ENCODE results near the gene DAO.

The DAO gene

DNA sequence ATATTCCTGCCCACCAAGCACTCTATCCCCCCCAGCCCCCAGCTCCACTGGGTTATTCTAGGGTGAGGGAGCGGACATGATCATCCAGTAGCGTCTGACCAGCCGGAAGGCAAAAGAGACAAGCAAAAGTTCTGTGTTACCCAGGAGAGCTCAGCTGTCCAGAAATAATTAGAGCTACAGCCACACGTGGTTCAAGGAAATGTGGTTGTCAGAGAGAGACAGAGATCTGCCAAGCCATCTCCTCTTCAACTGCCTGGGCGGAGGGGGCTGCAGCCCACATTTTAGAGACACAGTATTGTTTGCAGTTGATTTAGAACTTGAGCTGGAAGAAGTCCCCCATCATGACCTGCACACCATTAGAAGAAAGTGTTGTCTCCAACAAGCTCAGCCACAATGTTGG lies 30.4 kb downstream of the DAO start:
- no peaks in the 10 kb centered on the region for H3K27me3 ChIP-seq
- H3K4me1 ChIP-seq (ENCODE audit: control insufficient read depth in 1 of 2, insufficient read depth in 1 of 2, low read depth in 1 of 2, low read length in 1 of 2), result peaks cover 0 to 10% of the 10 kb centered on the region in 2 experiments
- H3K4me3 ChIP-seq (ENCODE audit: low read depth in 1 of 2, low read length in 1 of 2), result no peak overlapping the region
- TF ChIP-seq, protein P1, sequence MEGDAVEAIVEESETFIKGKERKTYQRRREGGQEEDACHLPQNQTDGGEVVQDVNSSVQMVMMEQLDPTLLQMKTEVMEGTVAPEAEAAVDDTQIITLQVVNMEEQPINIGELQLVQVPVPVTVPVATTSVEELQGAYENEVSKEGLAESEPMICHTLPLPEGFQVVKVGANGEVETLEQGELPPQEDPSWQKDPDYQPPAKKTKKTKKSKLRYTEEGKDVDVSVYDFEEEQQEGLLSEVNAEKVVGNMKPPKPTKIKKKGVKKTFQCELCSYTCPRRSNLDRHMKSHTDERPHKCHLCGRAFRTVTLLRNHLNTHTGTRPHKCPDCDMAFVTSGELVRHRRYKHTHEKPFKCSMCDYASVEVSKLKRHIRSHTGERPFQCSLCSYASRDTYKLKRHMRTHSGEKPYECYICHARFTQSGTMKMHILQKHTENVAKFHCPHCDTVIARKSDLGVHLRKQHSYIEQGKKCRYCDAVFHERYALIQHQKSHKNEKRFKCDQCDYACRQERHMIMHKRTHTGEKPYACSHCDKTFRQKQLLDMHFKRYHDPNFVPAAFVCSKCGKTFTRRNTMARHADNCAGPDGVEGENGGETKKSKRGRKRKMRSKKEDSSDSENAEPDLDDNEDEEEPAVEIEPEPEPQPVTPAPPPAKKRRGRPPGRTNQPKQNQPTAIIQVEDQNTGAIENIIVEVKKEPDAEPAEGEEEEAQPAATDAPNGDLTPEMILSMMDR (IDR thresholded peaks at IDR 0.05), result no peak
- H3K27ac ChIP-seq, result no peak overlapping the region
- no peaks in the 10 kb centered on the region for H3K9me3 ChIP-seq
- H3K36me3 ChIP-seq, result no peaks in the 10 kb centered on the region

DNA sequence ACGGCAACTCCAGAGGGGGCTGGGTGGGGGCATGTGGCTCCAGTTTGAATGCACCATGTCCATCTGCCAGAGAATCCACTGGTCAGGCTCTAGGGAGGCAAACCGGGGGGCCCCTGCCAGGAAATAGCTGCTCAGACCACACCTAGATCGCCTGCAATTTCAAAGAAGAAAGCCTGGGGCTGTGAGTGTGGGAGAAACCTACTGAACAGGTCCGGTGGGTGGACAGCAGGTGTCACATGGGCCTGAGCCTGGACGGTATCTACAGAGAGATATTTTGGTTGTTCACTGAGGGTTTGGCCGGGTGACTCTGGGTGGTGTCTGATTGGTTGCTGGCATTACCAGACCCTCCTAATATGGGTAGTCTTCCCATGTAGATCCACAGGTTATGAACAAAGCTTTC lies 32.0 kb downstream of the DAO start:
- TF ChIP-seq, protein P1 (IDR thresholded peaks at IDR 0.05), result no peak
- Histone ChIP-seq H3K9me3 (no peaks in the 10 kb centered on the region), H3K4me1 (ENCODE audit: control insufficient read depth in 1 of 2, insufficient read depth in 1 of 2, low read depth in 1 of 2, low read length in 1 of 2) (no peaks in the 10 kb centered on the region), H3K27ac (no peak overlapping the region), H3K27me3 (no peaks in the 10 kb centered on the region), H3K4me3 (ENCODE audit: low read depth in 1 of 2, low read length in 1 of 2) (no peak overlapping the region), H3K36me3 (no peaks in the 10 kb centered on the region)

DNA sequence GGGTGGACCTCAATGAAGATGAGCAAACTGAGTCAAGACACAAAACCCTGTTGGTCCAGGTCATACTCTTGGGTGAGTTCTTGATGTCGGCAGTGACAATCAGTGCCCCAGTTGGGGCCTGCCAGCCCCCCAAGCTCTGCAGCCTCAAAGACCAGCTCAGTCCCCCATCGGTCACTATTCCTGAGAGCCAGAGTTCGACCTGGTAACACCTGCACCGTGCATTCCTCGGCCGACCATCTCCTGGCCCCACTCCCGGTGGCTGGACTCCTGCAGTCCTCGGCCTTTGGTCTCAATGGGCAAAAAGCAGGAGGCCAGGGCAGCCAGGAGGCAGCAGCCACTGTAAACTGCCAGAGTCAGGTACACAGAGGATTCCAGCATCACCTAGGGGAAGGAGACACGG lies 32.5 kb downstream of the DAO start:
- TF ChIP-seq, protein P1 (IDR thresholded peaks at IDR 0.05), result no peak

DNA sequence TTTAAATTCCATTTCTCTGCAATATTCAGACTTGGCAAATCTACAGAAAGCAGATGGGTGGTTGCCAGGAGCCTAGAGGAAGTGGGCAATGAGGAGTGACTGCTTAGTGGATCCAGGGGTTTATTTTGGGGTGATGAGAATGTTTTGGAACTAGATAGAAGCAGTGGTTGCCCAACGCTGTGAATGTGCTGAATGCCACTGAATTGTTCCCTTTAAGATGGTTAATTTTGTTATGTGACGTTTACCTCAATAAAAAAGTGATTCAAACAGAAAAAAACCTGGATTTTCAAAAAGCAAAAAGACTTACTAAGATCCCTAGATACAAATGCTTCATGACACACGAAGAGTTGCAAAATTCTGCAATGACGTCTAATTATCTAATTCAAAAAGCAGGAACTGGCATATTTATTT lies 34.2 kb downstream of the DAO start:
- no peaks in the 10 kb centered on the region for H3K27me3 ChIP-seq
- no peaks in the 10 kb centered on the region for H3K4me1 ChIP-seq (ENCODE audit: control insufficient read depth in 1 of 2, insufficient read depth in 1 of 2, low read depth in 1 of 2, low read length in 1 of 2)
- H3K27ac ChIP-seq, result no peak overlapping the region
- no peaks in the 10 kb centered on the region for H3K9me3 ChIP-seq
- no peaks in the 10 kb centered on the region for H3K36me3 ChIP-seq
- TF ChIP-seq, protein P1 (IDR thresholded peaks at IDR 0.05), result no peak
- no peak overlapping the region for H3K4me3 ChIP-seq (ENCODE audit: low read depth in 1 of 2, low read length in 1 of 2)

More for the DNA sequence above, 32.5 kb downstream of the DAO start:
- no peaks in the 10 kb centered on the region for H3K4me1 ChIP-seq (ENCODE audit: control insufficient read depth in 1 of 2, insufficient read depth in 1 of 2, low read depth in 1 of 2, low read length in 1 of 2)
- no peak overlapping the region for H3K4me3 ChIP-seq (ENCODE audit: low read depth in 1 of 2, low read length in 1 of 2)
- H3K27ac ChIP-seq, result no peak overlapping the region
- no peaks in the 10 kb centered on the region for H3K36me3 ChIP-seq
- no peaks in the 10 kb centered on the region for H3K9me3 ChIP-seq
- no peaks in the 10 kb centered on the region for H3K27me3 ChIP-seq

DNA sequence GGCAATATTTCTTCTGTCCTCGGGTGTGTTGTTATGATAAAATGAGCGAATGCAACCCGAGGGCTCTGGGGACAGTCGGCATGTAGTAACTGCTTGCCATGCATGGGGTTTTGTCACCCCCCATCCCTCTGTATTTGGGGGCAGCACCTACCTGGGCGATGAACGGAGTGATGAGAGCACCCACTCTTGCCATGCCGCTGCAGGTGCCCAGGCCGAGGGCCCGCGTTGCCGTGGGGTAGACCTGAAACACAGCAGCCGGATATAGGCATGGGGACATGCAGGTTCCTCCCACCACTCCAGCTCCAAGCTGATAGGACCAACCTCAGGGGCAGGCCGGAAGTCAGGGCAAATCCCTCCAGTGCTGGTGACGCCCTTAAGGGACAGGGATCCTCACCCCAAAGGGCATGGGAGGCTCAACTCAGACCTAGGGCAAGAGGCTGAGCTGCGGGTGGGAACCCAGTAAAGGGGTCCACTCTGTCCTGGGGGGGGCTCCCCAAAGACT lies 35.8 kb downstream of the DAO start:
- no peaks in the 10 kb centered on the region for H3K36me3 ChIP-seq
- no peaks in the 10 kb centered on the region for H3K4me1 ChIP-seq (ENCODE audit: control insufficient read depth in 1 of 2, insufficient read depth in 1 of 2, low read depth in 1 of 2, low read length in 1 of 2)
- no peaks in the 10 kb centered on the region for H3K9me3 ChIP-seq
- no peak overlapping the region for H3K4me3 ChIP-seq (ENCODE audit: low read depth in 1 of 2, low read length in 1 of 2)
- TF ChIP-seq, protein P1 (IDR thresholded peaks at IDR 0.05), result no peak
- H3K27me3 ChIP-seq, result no peaks in the 10 kb centered on the region
- H3K27ac ChIP-seq, result no peak overlapping the region

DNA sequence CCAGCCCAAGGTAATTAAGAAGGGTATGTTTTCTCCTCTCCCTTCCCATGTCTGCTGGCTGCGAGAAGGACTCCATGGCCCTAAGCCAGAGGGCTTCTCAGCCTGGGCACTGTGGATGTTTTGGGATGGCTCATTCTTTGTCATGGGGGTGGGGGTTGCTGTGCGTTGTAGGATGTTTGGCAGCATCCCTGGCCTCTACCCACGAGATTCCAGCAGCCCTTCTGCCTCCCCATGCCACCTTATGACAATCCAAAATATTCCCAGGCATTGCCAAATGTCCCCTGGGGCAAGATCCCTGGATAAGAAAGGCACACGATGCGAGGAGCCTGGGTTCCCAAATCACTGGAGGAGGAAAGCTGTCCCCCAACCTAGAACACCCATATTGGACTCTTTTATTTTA lies 36.4 kb downstream of the DAO start:
- H3K27me3 ChIP-seq, result no peaks in the 10 kb centered on the region
- H3K4me1 ChIP-seq (ENCODE audit: control insufficient read depth in 1 of 2, insufficient read depth in 1 of 2, low read depth in 1 of 2, low read length in 1 of 2), result no peaks in the 10 kb centered on the region
- TF ChIP-seq, protein P1 (IDR thresholded peaks at IDR 0.05), result no peak

More for the DNA sequence above, 36.4 kb downstream of the DAO start:
- H3K27ac ChIP-seq, result no peak overlapping the region
- no peak overlapping the region for H3K4me3 ChIP-seq (ENCODE audit: low read depth in 1 of 2, low read length in 1 of 2)
- H3K9me3 ChIP-seq, result no peaks in the 10 kb centered on the region
- no peaks in the 10 kb centered on the region for H3K36me3 ChIP-seq
